ENCODE results near the gene JMJD7. TPM values are rescaled to one million over a fixed set of nuclear protein-coding genes. Genes with fewer than 3 reads are reported as not detected.

JMJD7 gene
- total RNA-seq, 4 donors from 2014 or later: 1.9 to 10.9 (median 7.6) TPM

- H3K9me3 ChIP-seq: no peaks in the 10 kb centered on the region
- no peak overlapping the region for H3K27ac ChIP-seq
- H3K4me1 ChIP-seq: no peaks in the 10 kb centered on the region
- DNase-seq: no peak
- in situ Hi-C loops (cut with MboI; ENCODE audit: low pct_ligation_motif_present in 1 of 4, low pct_unique_long_range_greater_than_20kb in 1 of 4, low sequenced_read_pairs in 3 of 4) (no loop called here), intact Hi-C loops (cut with DNase I; ENCODE audit: low total_unique reads) (no loop called here)
- H3K36me3 ChIP-seq: no peaks in the 10 kb centered on the region
- 83% methylated on average over 4 of the region's 12 CpGs; no CpG with 5 or more reads in 1 of the 2 donors for WGBS, 2 donors (ENCODE audit: low coverage in 1 of 2)
- TF ChIP-seq POLR2A (IDR thresholded peaks at IDR 0.05) (no peak), EP300 (IDR thresholded peaks at IDR 0.05; ENCODE audit: low read depth) (no peak), CTCF (IDR thresholded peaks at IDR 0.05) (no peak), POLR2AphosphoS5 (IDR thresholded peaks at IDR 0.05) (no peak)
- H3K27me3 ChIP-seq: peaks cover 27% of the 10 kb centered on the region
- H3K4me3 ChIP-seq: no peak overlapping the region
Measured at GRCh38 chr15:41856716-41857115, 28.8 kb downstream of the JMJD7 start.

GRCh38 chr15:41857316-41857715, 29.4 kb downstream of the JMJD7 start:
- intact Hi-C loops (cut with DNase I; ENCODE audit: low total_unique reads) (no loop called here), in situ Hi-C loops (cut with MboI; ENCODE audit: low pct_ligation_motif_present in 1 of 4, low pct_unique_long_range_greater_than_20kb in 1 of 4, low sequenced_read_pairs in 3 of 4) (no loop called here)
- no peaks in the 10 kb centered on the region for H3K36me3 ChIP-seq
- DNase-seq: no peak
- H3K4me1 ChIP-seq: no peaks in the 10 kb centered on the region
- WGBS, 2 donors (ENCODE audit: low coverage in 1 of 2): 91% methylated on average over 7 of the region's 9 CpGs; no CpG with 5 or more reads in 1 of the 2 donors
- H3K4me3 ChIP-seq: no peak overlapping the region
- TF ChIP-seq EP300 (IDR thresholded peaks at IDR 0.05; ENCODE audit: low read depth) (no peak), POLR2AphosphoS5 (IDR thresholded peaks at IDR 0.05) (no peak), POLR2A (IDR thresholded peaks at IDR 0.05) (no peak), CTCF (IDR thresholded peaks at IDR 0.05) (no peak)
- no peaks in the 10 kb centered on the region for H3K9me3 ChIP-seq
- peaks cover 21% of the 10 kb centered on the region for H3K27me3 ChIP-seq
- no peak overlapping the region for H3K27ac ChIP-seq

- 93% methylated on average over 15 of the region's 15 CpGs; no CpG with 5 or more reads in 1 of the 2 donors for WGBS, 2 donors (ENCODE audit: low coverage in 1 of 2)
- Histone ChIP-seq H3K27me3 (peaks cover 13% of the 10 kb centered on the region), H3K36me3 (no peaks in the 10 kb centered on the region), H3K4me1 (peaks cover 0 to 4% (median 0%) of the 10 kb centered on the region in 4 donors), H3K9me3 (no peaks in the 10 kb centered on the region), H3K27ac (no peak overlapping the region), H3K4me3 (no peak overlapping the region)
- in situ Hi-C loops (cut with MboI; ENCODE audit: low pct_ligation_motif_present in 1 of 4, low pct_unique_long_range_greater_than_20kb in 1 of 4, low sequenced_read_pairs in 3 of 4) (no loop called here), intact Hi-C loops (cut with DNase I; ENCODE audit: low total_unique reads) (no loop called here)
- DNase-seq: no peak
- no peak for TF ChIP-seq CTCF (IDR thresholded peaks at IDR 0.05)
Measured at GRCh38 chr15:41858756-41859155, 30.9 kb downstream of the JMJD7 start.

GRCh38 chr15:41860049-41860828, 32.3 kb downstream of the JMJD7 start:
- intact Hi-C loops (cut with DNase I; ENCODE audit: low total_unique reads) (no loop called here), in situ Hi-C loops (cut with MboI; ENCODE audit: low pct_ligation_motif_present in 1 of 4, low pct_unique_long_range_greater_than_20kb in 1 of 4, low sequenced_read_pairs in 3 of 4) (no loop called here)
- peaks cover 7% of the 10 kb centered on the region for H3K27me3 ChIP-seq
- no peak for TF ChIP-seq POLR2A (IDR thresholded peaks at IDR 0.05)
- TF ChIP-seq POLR2AphosphoS5 (IDR thresholded peaks at IDR 0.05): no peak
- no peak for TF ChIP-seq CTCF (IDR thresholded peaks at IDR 0.05)
- no peak for TF ChIP-seq EP300 (IDR thresholded peaks at IDR 0.05; ENCODE audit: low read depth)
- H3K27ac ChIP-seq: no peak overlapping the region
- H3K9me3 ChIP-seq: no peaks in the 10 kb centered on the region
- no peak overlapping the region for H3K4me3 ChIP-seq
- no peaks in the 10 kb centered on the region for H3K36me3 ChIP-seq
- H3K4me1 ChIP-seq: peaks cover 0 to 4% (median 0%) of the 10 kb centered on the region in 4 donors
- 65% methylated on average over 4 to 15 of the region's 15 CpGs for whole genome bisulfite sequencing, 2 donors (ENCODE audit: low coverage in 1 of 2)
- no peak for DNase-seq

Measured in transverse colon (tissue), 4 donors.